Thyroid gland (tissue), 4 donors: ENCODE data around the gene SETX.

Source experiments
- POLR2A ChIP-seq, 2 donors: fragments of 450-650 bp; IDR thresholded peaks; one replicate each; pipeline ENCODE4 v1.6.1; 2017; ENCODE audit warnings: antibody characterized with exemption in 2 of 2, mild to moderate bottlenecking in 2 of 2, moderate library complexity in 1 of 2
- TF ChIP-seq, protein P1 (sequence below), 6 experiments: fragments of 200-600 bp in 3 of 6; fragments of 450-650 bp in 3 of 6; sonication (generic) in 3 of 6; IDR thresholded peaks; one replicate each; pipeline ENCODE4 v1.5.1; 2016 to 2019; ENCODE audit warnings: antibody characterized with exemption in 6 of 6, mild to moderate bottlenecking in 2 of 6, inconsistent platforms in 1 of 6, moderate library complexity in 1 of 6

DNA sequence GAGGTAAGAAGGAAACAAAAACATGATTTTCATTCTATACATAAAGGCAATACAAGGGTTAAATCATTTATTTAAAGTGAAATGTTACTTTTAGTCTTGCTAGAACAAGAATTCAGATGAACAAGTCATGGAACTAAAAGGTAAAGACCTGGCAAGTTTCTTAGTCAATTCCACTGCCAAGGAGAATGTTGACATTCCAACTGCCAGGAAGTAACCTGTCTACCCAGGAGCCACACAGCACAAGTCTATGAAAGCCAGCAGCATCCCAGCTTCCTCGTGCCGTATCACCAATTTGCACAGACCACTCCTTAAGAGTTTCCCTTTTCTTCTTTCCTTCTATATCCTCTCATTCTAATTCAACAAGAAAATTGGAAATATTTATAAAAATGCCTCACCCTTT is 79.9 kb downstream of the SETX start:
- TF ChIP-seq, protein P1, sequence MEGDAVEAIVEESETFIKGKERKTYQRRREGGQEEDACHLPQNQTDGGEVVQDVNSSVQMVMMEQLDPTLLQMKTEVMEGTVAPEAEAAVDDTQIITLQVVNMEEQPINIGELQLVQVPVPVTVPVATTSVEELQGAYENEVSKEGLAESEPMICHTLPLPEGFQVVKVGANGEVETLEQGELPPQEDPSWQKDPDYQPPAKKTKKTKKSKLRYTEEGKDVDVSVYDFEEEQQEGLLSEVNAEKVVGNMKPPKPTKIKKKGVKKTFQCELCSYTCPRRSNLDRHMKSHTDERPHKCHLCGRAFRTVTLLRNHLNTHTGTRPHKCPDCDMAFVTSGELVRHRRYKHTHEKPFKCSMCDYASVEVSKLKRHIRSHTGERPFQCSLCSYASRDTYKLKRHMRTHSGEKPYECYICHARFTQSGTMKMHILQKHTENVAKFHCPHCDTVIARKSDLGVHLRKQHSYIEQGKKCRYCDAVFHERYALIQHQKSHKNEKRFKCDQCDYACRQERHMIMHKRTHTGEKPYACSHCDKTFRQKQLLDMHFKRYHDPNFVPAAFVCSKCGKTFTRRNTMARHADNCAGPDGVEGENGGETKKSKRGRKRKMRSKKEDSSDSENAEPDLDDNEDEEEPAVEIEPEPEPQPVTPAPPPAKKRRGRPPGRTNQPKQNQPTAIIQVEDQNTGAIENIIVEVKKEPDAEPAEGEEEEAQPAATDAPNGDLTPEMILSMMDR (IDR thresholded peaks at IDR 0.05): no peak
- no peak for TF ChIP-seq POLR2A (IDR thresholded peaks at IDR 0.05)
